ENCODE results near the gene KIFAP3.
A peak's percentile ranks its signal among the peaks of the same experiment; 100 is the strongest.
"Not testable (repeated sequence)": the region's sequence is repeated elsewhere in the genome, so short reads cannot be mapped to it uniquely, and the experiment has no call there.

KIFAP3 gene

DNA sequence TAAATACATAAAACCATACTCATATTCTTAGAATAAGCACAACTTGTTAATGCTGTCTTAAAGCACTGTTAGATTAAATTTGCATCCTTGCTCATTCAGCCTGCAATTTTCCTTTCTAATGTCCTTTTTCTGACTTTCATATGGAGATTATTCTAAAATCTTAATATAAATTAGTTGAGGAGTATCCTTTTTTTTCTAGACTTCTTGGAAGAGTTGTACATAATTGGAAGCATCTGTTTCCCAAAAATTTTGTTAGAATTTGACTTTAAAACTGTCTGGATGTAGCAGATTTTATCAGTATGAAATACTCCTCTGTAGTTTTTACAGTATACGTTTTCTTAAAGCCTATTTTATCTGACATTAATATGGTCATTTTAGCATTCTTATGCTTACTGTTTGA is 9.7 kb downstream of the KIFAP3 start:
- no peaks in the 10 kb centered on the region for H3K27me3 ChIP-seq (ENCODE audit: insufficient read depth, poor library complexity, severe bottlenecking)
- H3K4me3 ChIP-seq (replicated peaks; ENCODE audit: insufficient read depth, low read length) = no peak overlapping the region
- no peak for DNase-seq (ENCODE audit: low read depth in 1 of 2, low spot score in 1 of 2)
- H3K27ac ChIP-seq (replicated peaks) = no peak overlapping the region
- TF ChIP-seq POLR2AphosphoS5 (IDR thresholded peaks at IDR 0.05; ENCODE audit: low read depth) = no peak
- TF ChIP-seq, protein P1, sequence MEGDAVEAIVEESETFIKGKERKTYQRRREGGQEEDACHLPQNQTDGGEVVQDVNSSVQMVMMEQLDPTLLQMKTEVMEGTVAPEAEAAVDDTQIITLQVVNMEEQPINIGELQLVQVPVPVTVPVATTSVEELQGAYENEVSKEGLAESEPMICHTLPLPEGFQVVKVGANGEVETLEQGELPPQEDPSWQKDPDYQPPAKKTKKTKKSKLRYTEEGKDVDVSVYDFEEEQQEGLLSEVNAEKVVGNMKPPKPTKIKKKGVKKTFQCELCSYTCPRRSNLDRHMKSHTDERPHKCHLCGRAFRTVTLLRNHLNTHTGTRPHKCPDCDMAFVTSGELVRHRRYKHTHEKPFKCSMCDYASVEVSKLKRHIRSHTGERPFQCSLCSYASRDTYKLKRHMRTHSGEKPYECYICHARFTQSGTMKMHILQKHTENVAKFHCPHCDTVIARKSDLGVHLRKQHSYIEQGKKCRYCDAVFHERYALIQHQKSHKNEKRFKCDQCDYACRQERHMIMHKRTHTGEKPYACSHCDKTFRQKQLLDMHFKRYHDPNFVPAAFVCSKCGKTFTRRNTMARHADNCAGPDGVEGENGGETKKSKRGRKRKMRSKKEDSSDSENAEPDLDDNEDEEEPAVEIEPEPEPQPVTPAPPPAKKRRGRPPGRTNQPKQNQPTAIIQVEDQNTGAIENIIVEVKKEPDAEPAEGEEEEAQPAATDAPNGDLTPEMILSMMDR (IDR thresholded peaks at IDR 0.05; ENCODE audit: insufficient read depth, low read length) = no peak
- no peak for TF ChIP-seq SPI1 (IDR thresholded peaks at IDR 0.05; ENCODE audit: borderline replicate concordance, low read depth)
- TF ChIP-seq, protein P2, sequence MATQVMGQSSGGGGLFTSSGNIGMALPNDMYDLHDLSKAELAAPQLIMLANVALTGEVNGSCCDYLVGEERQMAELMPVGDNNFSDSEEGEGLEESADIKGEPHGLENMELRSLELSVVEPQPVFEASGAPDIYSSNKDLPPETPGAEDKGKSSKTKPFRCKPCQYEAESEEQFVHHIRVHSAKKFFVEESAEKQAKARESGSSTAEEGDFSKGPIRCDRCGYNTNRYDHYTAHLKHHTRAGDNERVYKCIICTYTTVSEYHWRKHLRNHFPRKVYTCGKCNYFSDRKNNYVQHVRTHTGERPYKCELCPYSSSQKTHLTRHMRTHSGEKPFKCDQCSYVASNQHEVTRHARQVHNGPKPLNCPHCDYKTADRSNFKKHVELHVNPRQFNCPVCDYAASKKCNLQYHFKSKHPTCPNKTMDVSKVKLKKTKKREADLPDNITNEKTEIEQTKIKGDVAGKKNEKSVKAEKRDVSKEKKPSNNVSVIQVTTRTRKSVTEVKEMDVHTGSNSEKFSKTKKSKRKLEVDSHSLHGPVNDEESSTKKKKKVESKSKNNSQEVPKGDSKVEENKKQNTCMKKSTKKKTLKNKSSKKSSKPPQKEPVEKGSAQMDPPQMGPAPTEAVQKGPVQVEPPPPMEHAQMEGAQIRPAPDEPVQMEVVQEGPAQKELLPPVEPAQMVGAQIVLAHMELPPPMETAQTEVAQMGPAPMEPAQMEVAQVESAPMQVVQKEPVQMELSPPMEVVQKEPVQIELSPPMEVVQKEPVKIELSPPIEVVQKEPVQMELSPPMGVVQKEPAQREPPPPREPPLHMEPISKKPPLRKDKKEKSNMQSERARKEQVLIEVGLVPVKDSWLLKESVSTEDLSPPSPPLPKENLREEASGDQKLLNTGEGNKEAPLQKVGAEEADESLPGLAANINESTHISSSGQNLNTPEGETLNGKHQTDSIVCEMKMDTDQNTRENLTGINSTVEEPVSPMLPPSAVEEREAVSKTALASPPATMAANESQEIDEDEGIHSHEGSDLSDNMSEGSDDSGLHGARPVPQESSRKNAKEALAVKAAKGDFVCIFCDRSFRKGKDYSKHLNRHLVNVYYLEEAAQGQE (IDR thresholded peaks at IDR 0.05; ENCODE audit: insufficient replicate concordance, low read depth) = no peak
- no peak for TF ChIP-seq GABPA (IDR thresholded peaks at IDR 0.05; ENCODE audit: low read depth)

DNA sequence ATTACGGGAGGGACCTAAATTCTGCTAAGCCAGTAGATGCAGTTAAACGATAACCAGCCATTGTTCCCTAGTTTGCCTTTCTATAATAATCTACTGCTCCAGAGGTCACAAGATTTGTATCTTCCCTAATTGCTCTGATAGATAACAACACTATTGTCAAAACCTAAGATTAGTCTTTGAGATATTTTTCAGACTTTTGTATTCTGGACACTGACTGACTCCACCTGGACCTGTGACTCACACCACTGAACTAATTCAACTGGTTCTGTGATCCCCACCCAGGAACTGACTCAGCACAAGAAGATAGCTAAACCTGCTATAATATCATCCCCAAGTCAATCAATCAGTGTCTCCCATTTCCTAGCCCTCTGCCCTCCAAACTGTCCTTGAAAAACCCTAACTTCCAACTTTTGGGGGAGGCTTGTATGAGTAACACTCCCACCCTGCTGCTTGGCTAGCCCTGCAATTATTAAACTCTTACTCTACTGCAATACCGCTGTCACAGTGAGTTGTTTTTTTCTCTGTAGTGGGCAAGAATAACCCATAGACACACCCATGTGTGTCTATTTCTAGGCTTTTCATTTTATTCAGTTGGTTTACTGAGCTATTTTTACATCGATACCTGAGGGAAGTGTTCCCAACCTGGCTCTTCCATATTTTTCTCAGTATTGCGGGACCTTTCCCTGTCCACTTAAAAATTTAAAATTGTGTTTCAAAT is 11.2 kb downstream of the KIFAP3 start:
- no peak for TF ChIP-seq GABPA (IDR thresholded peaks at IDR 0.05; ENCODE audit: low read depth)
- Histone ChIP-seq H3K27me3 (ENCODE audit: insufficient read depth, poor library complexity, severe bottlenecking) (no peaks in the 10 kb centered on the region), H3K27ac (replicated peaks) (no peak overlapping the region), H3K4me3 (replicated peaks; ENCODE audit: insufficient read depth, low read length) (no peak overlapping the region)
- no peak for DNase-seq (ENCODE audit: low read depth in 1 of 2, low spot score in 1 of 2)

DNA sequence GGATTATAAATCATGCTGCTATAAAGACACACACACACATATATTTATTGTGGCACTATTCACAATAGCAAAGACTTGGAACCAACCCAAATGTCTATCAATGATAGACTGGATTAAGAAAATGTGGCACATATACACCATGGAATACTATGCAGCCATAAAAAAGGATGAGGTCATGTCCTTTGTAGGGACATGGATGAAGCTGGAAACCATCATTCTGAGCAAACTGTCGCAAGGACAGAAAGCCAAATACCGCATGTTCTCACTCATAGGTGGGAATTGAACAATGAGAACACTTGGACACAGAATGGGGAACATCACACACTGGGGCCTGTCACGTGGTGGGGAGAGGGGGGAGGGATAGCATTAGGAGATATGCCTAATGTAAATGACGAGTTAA is 12.8 kb downstream of the KIFAP3 start:
- not testable (repeated sequence) for H3K27ac ChIP-seq (replicated peaks); H3K4me3 ChIP-seq (replicated peaks; ENCODE audit: insufficient read depth, low read length); DNase-seq (ENCODE audit: low read depth in 1 of 2, low spot score in 1 of 2); H3K27me3 ChIP-seq (ENCODE audit: insufficient read depth, poor library complexity, severe bottlenecking)

DNA sequence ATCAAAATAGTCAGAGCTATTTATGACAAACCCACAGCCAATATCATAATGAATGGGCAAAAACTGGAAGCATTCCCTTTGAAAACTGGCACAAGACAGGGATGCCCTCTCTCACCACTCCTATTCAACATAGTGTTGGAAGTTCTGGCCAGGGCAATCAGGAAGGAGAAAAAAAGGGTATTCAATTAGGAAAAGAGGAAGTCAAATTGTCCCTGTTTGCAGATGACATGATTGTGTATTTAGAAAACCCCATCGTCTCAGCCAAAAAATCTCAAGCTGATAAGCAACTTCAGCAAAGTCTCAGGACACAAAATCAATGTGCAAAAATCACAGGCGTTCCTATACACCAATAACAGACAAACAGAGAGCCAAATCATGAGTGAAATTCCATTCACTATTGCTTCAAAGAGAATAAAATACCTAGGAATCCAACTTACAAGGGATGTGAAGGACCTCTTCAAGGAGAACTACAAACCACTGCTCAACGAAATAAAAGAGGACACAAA is 14.4 kb downstream of the KIFAP3 start:
- DNase-seq (ENCODE audit: low read depth in 1 of 2, low spot score in 1 of 2); H3K27ac ChIP-seq (replicated peaks): not testable (repeated sequence)

DNA sequence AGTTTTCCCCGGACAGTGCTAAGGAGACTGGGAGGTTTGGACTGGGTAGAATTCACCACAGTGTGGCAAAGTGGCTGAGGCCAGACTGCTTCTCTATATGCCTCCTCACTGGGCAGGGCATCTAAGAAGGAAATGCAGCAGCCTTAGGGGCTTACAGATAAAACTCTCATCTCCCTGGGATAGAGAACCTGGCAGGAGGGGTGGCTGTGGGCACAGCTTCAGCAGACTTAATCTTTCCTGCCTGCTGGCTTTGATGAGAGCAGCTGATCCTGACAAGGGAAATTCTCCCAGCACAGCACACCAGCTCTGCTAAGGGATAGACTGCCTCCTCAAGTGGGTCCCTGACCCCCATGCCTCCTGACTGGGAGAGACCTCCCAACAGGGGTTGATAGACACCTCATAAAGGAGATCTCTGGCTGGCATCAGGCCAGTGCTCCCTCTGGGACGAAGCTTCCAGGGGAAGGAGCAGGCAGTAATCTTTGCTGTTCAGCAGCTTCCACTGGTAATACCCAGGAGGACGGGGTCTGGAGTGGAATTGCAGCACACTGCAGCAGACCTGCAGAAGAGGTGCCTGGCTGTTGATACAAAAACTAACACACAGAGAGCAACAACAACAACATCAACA is 25.2 kb downstream of the KIFAP3 start:
- no peak for DNase-seq (ENCODE audit: low read depth in 1 of 2, low spot score in 1 of 2)
- H3K4me3 ChIP-seq (replicated peaks; ENCODE audit: insufficient read depth, low read length) = no peak overlapping the region
- TF ChIP-seq, protein P1 (IDR thresholded peaks at IDR 0.05; ENCODE audit: insufficient read depth, low read length) = no peak
- TF ChIP-seq, protein P2 (IDR thresholded peaks at IDR 0.05; ENCODE audit: insufficient replicate concordance, low read depth) = no peak
- TF ChIP-seq POLR2AphosphoS5 (IDR thresholded peaks at IDR 0.05; ENCODE audit: low read depth) = no peak
- TF ChIP-seq SPI1 (IDR thresholded peaks at IDR 0.05; ENCODE audit: borderline replicate concordance, low read depth) = no peak
- no peak for TF ChIP-seq GABPA (IDR thresholded peaks at IDR 0.05; ENCODE audit: low read depth)

More for the DNA sequence above, 14.4 kb downstream of the KIFAP3 start:
- not testable (repeated sequence) for H3K27me3 ChIP-seq (ENCODE audit: insufficient read depth, poor library complexity, severe bottlenecking); H3K4me3 ChIP-seq (replicated peaks; ENCODE audit: insufficient read depth, low read length)
- TF ChIP-seq SPI1 (IDR thresholded peaks at IDR 0.05; ENCODE audit: borderline replicate concordance, low read depth) = peak; percentile 57

More for the DNA sequence above, 25.2 kb downstream of the KIFAP3 start:
- Histone ChIP-seq H3K27me3 (ENCODE audit: insufficient read depth, poor library complexity, severe bottlenecking) (no peaks in the 10 kb centered on the region), H3K27ac (replicated peaks) (no peak overlapping the region)

All from HL-60 (cell line).